Activated B cell treated with CpG ODN at 0.5 μM for 24 hours (primary cell): Measurements from ENCODE around the gene PNLDC1. TPM values are rescaled to one million over a fixed set of nuclear protein-coding genes. Genes with fewer than 3 reads are reported as not detected.
A peak's percentile ranks its signal among the peaks of the same experiment; 100 is the strongest.

ENCODE experiments used
- ATAC-seq: fragments of 200-7000 bp; cut with Tn5 transposase; one replicate; pipeline ENCODE4 v1.10.0; 2021; ENCODE audit warnings: low read depth, mild to moderate bottlenecking, moderate library complexity
- CTCF ChIA-PET: fragments of 350-600 bp; sonication (Branson Sonifier 250); formaldehyde crosslinking; loops from one replicate; lab custom pipeline; 2021; ENCODE audit warnings: antibody characterized with exemption; lab: Charles Lee
- POLR2A ChIA-PET: fragments of 350-600 bp; sonication (Branson Sonifier 250); formaldehyde crosslinking; loops from one replicate; lab custom pipeline; 2021; ENCODE audit warnings: antibody characterized with exemption; lab: Charles Lee
- DNase-seq: peaks from one replicate; pipeline ENCODE4 v3.0.0; 2022
- H3K27ac Mint-ChIP-seq: one replicate; pipeline ENCODE4 v1.8.0; 2020; ENCODE audit warnings: mixed read lengths
- H3K27me3 Mint-ChIP-seq: one replicate; pipeline ENCODE4 v1.8.0; 2021; ENCODE audit warnings: mixed read lengths
- H3K36me3 Mint-ChIP-seq: one replicate; pipeline ENCODE4 v1.8.0; 2021; ENCODE audit warnings: low read depth, mixed read lengths
- H3K4me1 Mint-ChIP-seq: one replicate; pipeline ENCODE4 v1.8.0; 2021; ENCODE audit warnings: mixed read lengths
- H3K4me3 Mint-ChIP-seq: one replicate; pipeline ENCODE4 v1.8.0; 2020; ENCODE audit warnings: mild to moderate bottlenecking, mixed read lengths
- H3K9me3 Mint-ChIP-seq: one replicate; pipeline ENCODE4 v1.8.0; 2020; ENCODE audit warnings: mixed read lengths
- CTCF ChIP-seq: fragments of 200-600 bp; IDR thresholded peaks from one replicate; pipeline ENCODE4 v1.8.0; 2022; ENCODE audit warnings: antibody characterized with exemption, mild to moderate bottlenecking
- intact Hi-C: fragments of 100-400 bp; cut with micrococcal nuclease; formaldehyde crosslinking; loops from one replicate; pipeline ENCODE4 v1.15.1; 2024
- total RNA-seq: library from RNA; stranded (reverse); gene quantifications from 2 replicates; pipeline ENCODE4 v1.2.3, GENCODE V29; 2022

Gene PNLDC1
- total RNA-seq, 1 donor from 2014 or later: 0.24 TPM

GRCh38 chr6:159826004-159826403 lies 25.9 kb downstream of the PNLDC1 start:
- Mint-ChIP-seq H3K9me3 (no peaks in the 10 kb centered on the region), H3K4me3 (no peak overlapping the region), H3K36me3 (no peaks in the 10 kb centered on the region), H3K27me3 (peaks cover under 1% of the 10 kb centered on the region), H3K27ac (no peak overlapping the region), H3K4me1 (peaks cover 22% of the 10 kb centered on the region)
- POLR2A ChIA-PET: no interaction called here
- intact Hi-C loops: no loop called here
- ATAC-seq: no peak
- CTCF ChIA-PET: no interaction called here
- TF ChIP-seq CTCF: no peak
- DNase-seq: no peak

- no peak for DNase-seq
- Mint-ChIP-seq H3K4me3 (no peak overlapping the region), H3K27me3 (peaks cover 9% of the 10 kb centered on the region), H3K36me3 (no peaks in the 10 kb centered on the region), H3K27ac (no peak overlapping the region), H3K4me1 (peaks cover 18% of the 10 kb centered on the region), H3K9me3 (no peaks in the 10 kb centered on the region)
- ATAC-seq: no peak
- no peak for TF ChIP-seq CTCF
- ChIA-PET CTCF (no interaction called here), POLR2A (no interaction called here)
- intact Hi-C loops: no loop called here
Observed at GRCh38 chr6:159826968-159827647, 27.0 kb downstream of the PNLDC1 start.

GRCh38 chr6:159828074-159828473 lies 28.0 kb downstream of the PNLDC1 start:
- intact Hi-C loops: no loop called here
- ChIA-PET CTCF (no interaction called here), POLR2A (no interaction called here)
- no peak for TF ChIP-seq CTCF
- Mint-ChIP-seq H3K4me3 (no peak overlapping the region), H3K36me3 (no peaks in the 10 kb centered on the region), H3K27ac (no peak overlapping the region), H3K27me3 (peaks cover 9% of the 10 kb centered on the region), H3K4me1 (peaks cover 18% of the 10 kb centered on the region), H3K9me3 (no peaks in the 10 kb centered on the region)
- DNase-seq (no peak), ATAC-seq (no peak)

GRCh38 chr6:159829526-159829925 lies 29.4 kb downstream of the PNLDC1 start:
- H3K4me1 Mint-ChIP-seq: peaks cover 18% of the 10 kb centered on the region
- intact Hi-C loops: no loop called here
- CTCF ChIA-PET: no interaction called here
- POLR2A ChIA-PET: no interaction called here
- DNase-seq: no peak
- no peaks in the 10 kb centered on the region for H3K9me3 Mint-ChIP-seq
- no peak for ATAC-seq
- no peak overlapping the region for H3K27ac Mint-ChIP-seq
- no peak for TF ChIP-seq CTCF
- peaks cover 9% of the 10 kb centered on the region for H3K27me3 Mint-ChIP-seq
- peak overlapping the region; percentile 1 for H3K4me3 Mint-ChIP-seq
- H3K36me3 Mint-ChIP-seq: no peaks in the 10 kb centered on the region

- ChIA-PET POLR2A (no interaction called here), CTCF (no interaction called here)
- Mint-ChIP-seq H3K4me1 (peaks cover 18% of the 10 kb centered on the region), H3K36me3 (no peaks in the 10 kb centered on the region), H3K27me3 (peaks cover 9% of the 10 kb centered on the region), H3K9me3 (no peaks in the 10 kb centered on the region), H3K27ac (no peak overlapping the region), H3K4me3 (no peak overlapping the region)
- no peak for DNase-seq
- no peak for ATAC-seq
- intact Hi-C loops: no loop called here
- no peak for TF ChIP-seq CTCF
Observed at GRCh38 chr6:159830501-159831372, 30.7 kb downstream of the PNLDC1 start.
